Activated naive CD4-positive, alpha-beta T cell treated with anti-CD3 and anti-CD28 coated beads, Interleukin-2, amount 50 U/mL, for 72 hours (primary cell): ENCODE results near the gene ARX. TPM values are rescaled to one million over a fixed set of nuclear protein-coding genes. Genes with fewer than 3 reads are reported as not detected.
A peak's percentile ranks its signal among the peaks of the same experiment; 100 is the strongest.

Source experiments
- ATAC-seq, 2 donors: fragments of 150-1000 bp; cut with Tn5 transposase; 2 replicates each; pipeline ENCODE4 v1.10.0; 2021; ENCODE audit warnings: mild to moderate bottlenecking in 2 of 2, moderate library complexity in 2 of 2
- DNase-seq, 2 donors: peaks; one replicate each; pipeline ENCODE4 v3.0.0; 2021 to 2022; ENCODE audit warnings: low spot score in 2 of 2
- H3K27ac Mint-ChIP-seq, 2 donors: one replicate each; pipeline ENCODE4 v1.8.0; 2022; ENCODE audit warnings: mild to moderate bottlenecking in 2 of 2, mixed read lengths in 2 of 2
- H3K36me3 Mint-ChIP-seq, 2 donors: one replicate each; pipeline ENCODE4 v1.8.0; 2022; ENCODE audit warnings: mixed read lengths in 2 of 2
- H3K9me3 Mint-ChIP-seq, 2 donors: one replicate each; pipeline ENCODE4 v1.8.0; 2022; ENCODE audit warnings: mixed read lengths in 2 of 2
- total RNA-seq, 2 donors: library from RNA; stranded (reverse); gene quantifications; one replicate each; pipeline ENCODE4 v1.2.3, GENCODE V29; 2022

Gene ARX
- total RNA-seq, 2 donors from 2014 or later: not detected

GRCh38 chrX:25020391-25020904 lies 4.7 kb upstream of the ARX start:
- DNase-seq (no peak), ATAC-seq (no peak)
- no peaks in the 10 kb centered on the region for H3K9me3 Mint-ChIP-seq
- H3K36me3 Mint-ChIP-seq: peaks cover 0 to 18% of the 10 kb centered on the region in 2 donors
- H3K27ac Mint-ChIP-seq: no peak overlapping the region

GRCh38 chrX:25019707-25020390 lies 4.1 kb upstream of the ARX start:
- H3K27ac Mint-ChIP-seq: no peak overlapping the region
- DNase-seq (no peak), ATAC-seq (no peak)
- peaks cover 0 to 18% of the 10 kb centered on the region in 2 donors for H3K36me3 Mint-ChIP-seq
- no peaks in the 10 kb centered on the region for H3K9me3 Mint-ChIP-seq

- no peaks in the 10 kb centered on the region for H3K9me3 Mint-ChIP-seq
- H3K27ac Mint-ChIP-seq: no peak overlapping the region
- ATAC-seq (no peak), DNase-seq (no peak)
- H3K36me3 Mint-ChIP-seq: peaks cover 0 to 18% of the 10 kb centered on the region in 2 donors
Measured at GRCh38 chrX:25018682-25019081, 2.9 kb upstream of the ARX start.

GRCh38 chrX:25017667-25018247 lies 2.0 kb upstream of the ARX start:
- DNase-seq (no peak), ATAC-seq (no peak)
- no peaks in the 10 kb centered on the region for H3K9me3 Mint-ChIP-seq
- no peak overlapping the region for H3K27ac Mint-ChIP-seq
- H3K36me3 Mint-ChIP-seq: peaks cover 0 to 18% of the 10 kb centered on the region in 2 donors

- no peak for ATAC-seq
- Mint-ChIP-seq H3K27ac (no peak overlapping the region), H3K36me3 (peaks cover 0 to 17% of the 10 kb centered on the region in 2 donors), H3K9me3 (no peaks in the 10 kb centered on the region)
- no peak for DNase-seq
Measured at GRCh38 chrX:25016938-25017598, 1.3 kb upstream of the ARX start.

- H3K36me3 Mint-ChIP-seq: peaks cover 0 to 12% of the 10 kb centered on the region in 2 donors
- no peaks in the 10 kb centered on the region for H3K9me3 Mint-ChIP-seq
- ATAC-seq (no peak), DNase-seq (no peak)
- H3K27ac Mint-ChIP-seq: peak overlapping the region in 1 of 2 donors; percentile 77
Measured at GRCh38 chrX:25016361-25016671, 551 bp upstream of the ARX start.

- no peak for DNase-seq
- no peaks in the 10 kb centered on the region for H3K9me3 Mint-ChIP-seq
- no peak overlapping the region for H3K27ac Mint-ChIP-seq
- H3K36me3 Mint-ChIP-seq: peaks cover 0 to 12% of the 10 kb centered on the region in 2 donors
- ATAC-seq: no peak
Measured at GRCh38 chrX:25014366-25014838, 1.4 kb downstream of the ARX start.

GRCh38 chrX:25013632-25014365 lies 2.0 kb downstream of the ARX start:
- Mint-ChIP-seq H3K27ac (no peak overlapping the region), H3K36me3 (peaks cover 0 to 12% of the 10 kb centered on the region in 2 donors), H3K9me3 (no peaks in the 10 kb centered on the region)
- ATAC-seq (peak; percentile 28 to 41), DNase-seq (no peak)

- peaks cover 0 to 12% of the 10 kb centered on the region in 2 donors for H3K36me3 Mint-ChIP-seq
- H3K27ac Mint-ChIP-seq: no peak overlapping the region
- peak in 1 of 2 donors; percentile 36 for ATAC-seq
- no peak for DNase-seq
- H3K9me3 Mint-ChIP-seq: no peaks in the 10 kb centered on the region
Measured at GRCh38 chrX:25012793-25013631, 2.8 kb downstream of the ARX start.

- H3K36me3 Mint-ChIP-seq: peaks cover 0 to 8% of the 10 kb centered on the region in 2 donors
- no peak for ATAC-seq
- DNase-seq: no peak
- H3K27ac Mint-ChIP-seq: no peak overlapping the region
- no peaks in the 10 kb centered on the region for H3K9me3 Mint-ChIP-seq
Measured at GRCh38 chrX:25012433-25012735, 3.4 kb downstream of the ARX start.

- ATAC-seq (no peak), DNase-seq (no peak)
- no peak overlapping the region for H3K27ac Mint-ChIP-seq
- H3K9me3 Mint-ChIP-seq: no peaks in the 10 kb centered on the region
- peaks cover 0 to 8% of the 10 kb centered on the region in 2 donors for H3K36me3 Mint-ChIP-seq
Measured at GRCh38 chrX:25011589-25012432, 4.0 kb downstream of the ARX start.

- ATAC-seq (no peak), DNase-seq (no peak)
- Mint-ChIP-seq H3K9me3 (no peaks in the 10 kb centered on the region), H3K27ac (no peak overlapping the region), H3K36me3 (peaks cover 0 to under 1% of the 10 kb centered on the region in 2 donors)
Measured at GRCh38 chrX:25010784-25011588, 4.8 kb downstream of the ARX start.

- DNase-seq (no peak), ATAC-seq (no peak)
- Mint-ChIP-seq H3K27ac (no peak overlapping the region), H3K36me3 (no peaks in the 10 kb centered on the region), H3K9me3 (no peaks in the 10 kb centered on the region)
Measured at GRCh38 chrX:25009407-25009806, 6.4 kb downstream of the ARX start.

- Mint-ChIP-seq H3K36me3 (no peaks in the 10 kb centered on the region), H3K27ac (no peak overlapping the region), H3K9me3 (no peaks in the 10 kb centered on the region)
- DNase-seq (no peak), ATAC-seq (no peak)
Measured at GRCh38 chrX:25007059-25008053, 8.4 kb downstream of the ARX start.
